Measurements from ENCODE around the gene MLC1. TPM values are rescaled to one million over a fixed set of nuclear protein-coding genes. Genes with fewer than 3 reads are reported as not detected.

MLC1 gene
- polyA plus RNA-seq, 4 donors = 0.03 to 0.32 TPM; not detected in 2

GRCh38 chr22:50070366-50070765 is 14.9 kb downstream of the MLC1 start:
- Histone ChIP-seq H3K4me3 (ENCODE audit: low read depth in 1 of 3, low read length in 3 of 3) (no peak overlapping the region), H3K4me1 (ENCODE audit: control insufficient read depth in 3 of 3, insufficient read depth in 2 of 3, low read depth in 1 of 3, low read length in 2 of 3) (no peaks in the 10 kb centered on the region), H3K27ac (ENCODE audit: low read depth in 1 of 3, low read length in 2 of 3) (no peak overlapping the region), H3K9me3 (ENCODE audit: control insufficient read depth in 2 of 2, insufficient read depth in 1 of 2, low read depth in 1 of 2, low read length in 1 of 2) (no peaks in the 10 kb centered on the region), H3K27me3 (ENCODE audit: control insufficient read depth in 3 of 3, insufficient read depth in 3 of 3, low read length in 3 of 3) (no peaks in the 10 kb centered on the region), H3K36me3 (ENCODE audit: control insufficient read depth in 3 of 3, insufficient read depth in 2 of 3, low read depth in 1 of 3, low read length in 3 of 3) (no peaks in the 10 kb centered on the region)
- FAIRE-seq (no peak), DNase-seq (no peak)
- 78 to 82% (median 81%) methylated on average over 8 of the region's 8 CpGs for WGBS, 3 donors

DNA sequence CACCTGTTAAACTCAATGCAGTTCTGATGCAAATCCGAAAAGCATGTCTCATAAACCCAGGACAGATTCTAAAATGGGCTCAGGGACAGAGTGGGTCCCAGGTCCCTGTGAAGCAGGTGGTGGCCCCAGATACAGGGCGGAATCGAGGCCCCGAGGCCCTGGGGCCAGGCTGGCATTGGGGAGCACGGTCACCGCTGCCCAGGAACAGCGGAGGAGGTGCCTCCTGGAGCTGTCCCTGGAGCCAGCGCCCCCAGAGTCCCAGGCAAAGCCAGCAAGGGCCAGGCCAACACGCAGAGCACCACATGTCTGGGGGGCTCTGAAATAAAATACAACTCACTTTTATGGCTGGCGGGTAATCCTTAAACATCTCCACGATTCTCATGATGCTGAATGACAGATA is 17.1 kb downstream of the MLC1 start:
- no peaks in the 10 kb centered on the region for H3K9me3 ChIP-seq (ENCODE audit: control insufficient read depth in 2 of 2, insufficient read depth in 1 of 2, low read depth in 1 of 2, low read length in 1 of 2)
- no peaks in the 10 kb centered on the region for H3K27me3 ChIP-seq (ENCODE audit: control insufficient read depth in 3 of 3, insufficient read depth in 3 of 3, low read length in 3 of 3)
- no peaks in the 10 kb centered on the region for H3K4me1 ChIP-seq (ENCODE audit: control insufficient read depth in 3 of 3, insufficient read depth in 2 of 3, low read depth in 1 of 3, low read length in 2 of 3)
- no peak overlapping the region for H3K4me3 ChIP-seq (ENCODE audit: low read depth in 1 of 3, low read length in 3 of 3)
- H3K27ac ChIP-seq (ENCODE audit: low read depth in 1 of 3, low read length in 2 of 3) = no peak overlapping the region
- FAIRE-seq = no peak
- H3K36me3 ChIP-seq (ENCODE audit: control insufficient read depth in 3 of 3, insufficient read depth in 2 of 3, low read depth in 1 of 3, low read length in 3 of 3) = no peaks in the 10 kb centered on the region
- WGBS, 3 donors = 80 to 89% (median 86%) methylated on average over 11 of the region's 11 CpGs
- DNase-seq = no peak

DNA sequence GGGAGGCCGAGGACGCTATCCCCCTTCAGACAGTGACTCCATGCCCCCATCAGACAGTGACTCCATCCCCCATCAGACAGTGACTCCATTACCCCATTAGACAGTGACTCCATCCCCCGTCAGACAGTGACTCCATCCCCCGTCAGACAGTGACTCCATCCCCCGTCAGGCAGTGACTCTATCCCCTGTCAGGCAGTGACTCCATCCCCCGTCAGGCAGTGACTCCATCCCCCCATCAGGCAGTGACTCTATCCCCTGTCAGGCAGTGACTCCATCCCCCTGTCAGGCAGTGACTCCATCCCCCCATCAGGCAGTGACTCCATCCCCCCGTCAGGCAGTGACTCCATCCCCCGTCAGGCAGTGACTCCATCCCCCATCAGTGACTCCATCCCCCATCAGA is 18.0 kb downstream of the MLC1 start:
- no peaks in the 10 kb centered on the region for H3K4me1 ChIP-seq (ENCODE audit: control insufficient read depth in 3 of 3, insufficient read depth in 2 of 3, low read depth in 1 of 3, low read length in 2 of 3)
- no peak overlapping the region for H3K4me3 ChIP-seq (ENCODE audit: low read depth in 1 of 3, low read length in 3 of 3)
- 72 to 80% (median 73%) methylated on average over 8 of the region's 8 CpGs for WGBS, 3 donors
- FAIRE-seq (no peak), DNase-seq (no peak)
- no peaks in the 10 kb centered on the region for H3K36me3 ChIP-seq (ENCODE audit: control insufficient read depth in 3 of 3, insufficient read depth in 2 of 3, low read depth in 1 of 3, low read length in 3 of 3)
- H3K9me3 ChIP-seq (ENCODE audit: control insufficient read depth in 2 of 2, insufficient read depth in 1 of 2, low read depth in 1 of 2, low read length in 1 of 2) = no peaks in the 10 kb centered on the region
- no peaks in the 10 kb centered on the region for H3K27me3 ChIP-seq (ENCODE audit: control insufficient read depth in 3 of 3, insufficient read depth in 3 of 3, low read length in 3 of 3)
- H3K27ac ChIP-seq (ENCODE audit: low read depth in 1 of 3, low read length in 2 of 3) = no peak overlapping the region

DNA sequence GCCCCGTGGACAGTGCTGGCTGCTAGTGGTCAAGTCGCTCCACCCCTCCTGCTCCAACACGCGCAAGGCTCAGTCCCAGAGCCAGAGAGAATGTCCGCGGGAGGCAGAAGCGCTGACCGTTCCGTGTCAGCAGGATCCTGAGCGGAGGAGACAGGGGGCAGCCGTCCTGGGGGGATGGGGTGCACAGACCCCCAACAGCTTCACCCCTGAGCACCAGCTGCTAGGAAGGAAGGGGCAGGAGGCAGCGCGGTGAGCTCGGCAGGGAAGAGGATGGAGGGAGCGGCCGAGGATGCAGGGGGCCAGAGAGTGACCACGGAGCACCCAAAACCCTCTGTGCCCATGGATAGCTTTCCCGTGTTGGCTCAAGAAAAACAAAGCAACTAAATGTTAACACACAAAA is 20.8 kb downstream of the MLC1 start:
- WGBS, 3 donors = 69 to 82% (median 78%) methylated on average over 18 of the region's 18 CpGs
- no peaks in the 10 kb centered on the region for H3K36me3 ChIP-seq (ENCODE audit: control insufficient read depth in 3 of 3, insufficient read depth in 2 of 3, low read depth in 1 of 3, low read length in 3 of 3)
- H3K4me1 ChIP-seq (ENCODE audit: control insufficient read depth in 3 of 3, insufficient read depth in 2 of 3, low read depth in 1 of 3, low read length in 2 of 3) = no peaks in the 10 kb centered on the region
- peaks cover 0 to 17% (median 8%) of the 10 kb centered on the region in 3 donors for H3K27me3 ChIP-seq (ENCODE audit: control insufficient read depth in 3 of 3, insufficient read depth in 3 of 3, low read length in 3 of 3)
- H3K27ac ChIP-seq (ENCODE audit: low read depth in 1 of 3, low read length in 2 of 3) = no peak overlapping the region
- H3K4me3 ChIP-seq (ENCODE audit: low read depth in 1 of 3, low read length in 3 of 3) = no peak overlapping the region
- no peaks in the 10 kb centered on the region for H3K9me3 ChIP-seq (ENCODE audit: control insufficient read depth in 2 of 2, insufficient read depth in 1 of 2, low read depth in 1 of 2, low read length in 1 of 2)
- FAIRE-seq (no peak), DNase-seq (no peak)

DNA sequence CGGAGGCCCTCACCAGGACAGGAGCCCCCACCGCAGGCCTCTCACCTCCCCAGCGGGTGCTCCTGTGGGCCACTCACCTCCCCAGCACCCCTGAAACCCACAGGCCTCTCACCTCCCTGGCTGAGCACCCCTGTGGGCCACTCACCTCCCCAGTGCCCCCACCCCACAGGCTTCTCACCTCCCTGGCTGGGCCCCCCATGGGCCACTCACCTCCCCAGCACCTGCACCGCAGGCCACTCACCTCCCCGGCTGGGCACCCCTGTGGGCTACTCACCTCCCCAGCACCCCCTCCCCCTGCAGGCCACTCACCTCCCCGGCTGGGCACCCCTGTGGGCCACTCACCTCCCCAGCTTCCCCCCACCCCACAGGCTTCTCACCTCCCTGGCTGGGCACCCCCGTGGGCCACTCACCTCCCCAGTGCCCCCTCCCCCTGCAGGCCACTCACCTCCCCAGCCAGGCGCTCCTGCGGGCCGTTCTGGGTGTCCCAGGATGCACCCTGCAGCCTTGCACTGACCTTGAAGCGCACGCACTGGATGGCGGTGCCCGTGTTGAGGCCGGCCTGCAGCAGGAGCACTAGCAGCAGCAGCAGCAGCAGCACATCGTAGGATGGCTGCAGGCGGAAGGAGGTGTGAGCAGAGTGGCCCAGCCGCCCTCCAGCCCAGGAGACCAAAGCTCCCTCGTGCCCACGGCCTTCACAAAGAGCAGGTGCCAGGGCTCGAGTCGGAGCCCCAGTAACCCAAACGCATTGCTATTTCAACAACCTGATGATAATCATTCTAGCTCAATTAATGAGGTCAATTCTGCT is 21.4 kb downstream of the MLC1 start:
- DNase-seq (no peak), FAIRE-seq (no peak)
- Histone ChIP-seq H3K36me3 (ENCODE audit: control insufficient read depth in 3 of 3, insufficient read depth in 2 of 3, low read depth in 1 of 3, low read length in 3 of 3) (no peaks in the 10 kb centered on the region), H3K9me3 (ENCODE audit: control insufficient read depth in 2 of 2, insufficient read depth in 1 of 2, low read depth in 1 of 2, low read length in 1 of 2) (no peaks in the 10 kb centered on the region), H3K27ac (ENCODE audit: low read depth in 1 of 3, low read length in 2 of 3) (no peak overlapping the region), H3K27me3 (ENCODE audit: control insufficient read depth in 3 of 3, insufficient read depth in 3 of 3, low read length in 3 of 3) (peaks cover 0 to 24% (median 9%) of the 10 kb centered on the region in 3 donors), H3K4me1 (ENCODE audit: control insufficient read depth in 3 of 3, insufficient read depth in 2 of 3, low read depth in 1 of 3, low read length in 2 of 3) (no peaks in the 10 kb centered on the region), H3K4me3 (ENCODE audit: low read depth in 1 of 3, low read length in 3 of 3) (no peak overlapping the region)
- 74 to 80% (median 75%) methylated on average over 21 to 23 of the region's 23 CpGs for WGBS, 3 donors

GRCh38 chr22:50062509-50063135 is 22.6 kb downstream of the MLC1 start:
- no peaks in the 10 kb centered on the region for H3K9me3 ChIP-seq (ENCODE audit: control insufficient read depth in 2 of 2, insufficient read depth in 1 of 2, low read depth in 1 of 2, low read length in 1 of 2)
- no peaks in the 10 kb centered on the region for H3K36me3 ChIP-seq (ENCODE audit: control insufficient read depth in 3 of 3, insufficient read depth in 2 of 3, low read depth in 1 of 3, low read length in 3 of 3)
- 88 to 91% (median 90%) methylated on average over 19 of the region's 19 CpGs for WGBS, 3 donors
- FAIRE-seq (no peak), DNase-seq (no peak)
- peaks cover 0 to 29% (median 12%) of the 10 kb centered on the region in 3 donors for H3K27me3 ChIP-seq (ENCODE audit: control insufficient read depth in 3 of 3, insufficient read depth in 3 of 3, low read length in 3 of 3)
- H3K27ac ChIP-seq (ENCODE audit: low read depth in 1 of 3, low read length in 2 of 3) = no peak overlapping the region
- H3K4me1 ChIP-seq (ENCODE audit: control insufficient read depth in 3 of 3, insufficient read depth in 2 of 3, low read depth in 1 of 3, low read length in 2 of 3) = no peaks in the 10 kb centered on the region
- no peak overlapping the region for H3K4me3 ChIP-seq (ENCODE audit: low read depth in 1 of 3, low read length in 3 of 3)

DNA sequence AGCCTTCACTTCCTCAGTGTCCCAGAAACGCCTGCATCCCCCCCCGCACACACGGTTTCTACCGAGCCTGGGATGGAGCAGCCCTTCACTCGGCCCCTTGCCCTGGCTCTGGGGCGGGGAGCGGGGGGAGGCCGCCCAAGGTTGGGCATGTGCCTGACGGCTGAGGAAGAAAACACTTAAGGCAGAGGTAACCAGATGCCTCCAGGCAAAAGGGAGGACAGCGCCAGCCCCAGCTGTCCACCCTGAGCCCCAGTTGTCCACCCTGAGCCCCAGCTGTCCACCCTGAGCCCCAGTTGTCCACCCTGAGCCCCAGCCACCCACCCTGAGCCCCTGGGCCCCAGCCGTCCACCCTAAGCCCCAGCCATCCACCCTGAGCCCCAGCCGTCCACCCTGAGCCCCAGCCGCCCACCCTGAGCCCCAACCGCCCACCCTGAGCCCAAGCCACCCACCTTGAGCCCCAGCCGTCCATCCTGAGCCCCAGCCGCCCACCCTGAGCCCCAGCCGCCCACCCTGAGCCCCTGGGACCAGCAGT is 23.3 kb downstream of the MLC1 start:
- H3K36me3 ChIP-seq (ENCODE audit: control insufficient read depth in 3 of 3, insufficient read depth in 2 of 3, low read depth in 1 of 3, low read length in 3 of 3) = no peaks in the 10 kb centered on the region
- no peak overlapping the region for H3K27ac ChIP-seq (ENCODE audit: low read depth in 1 of 3, low read length in 2 of 3)
- no peak for DNase-seq
- FAIRE-seq = no peak
- 72 to 77% (median 73%) methylated on average over 17 of the region's 17 CpGs for WGBS, 3 donors
- no peak overlapping the region for H3K4me3 ChIP-seq (ENCODE audit: low read depth in 1 of 3, low read length in 3 of 3)
- no peaks in the 10 kb centered on the region for H3K9me3 ChIP-seq (ENCODE audit: control insufficient read depth in 2 of 2, insufficient read depth in 1 of 2, low read depth in 1 of 2, low read length in 1 of 2)
- H3K4me1 ChIP-seq (ENCODE audit: control insufficient read depth in 3 of 3, insufficient read depth in 2 of 3, low read depth in 1 of 3, low read length in 2 of 3) = no peaks in the 10 kb centered on the region
- H3K27me3 ChIP-seq (ENCODE audit: control insufficient read depth in 3 of 3, insufficient read depth in 3 of 3, low read length in 3 of 3) = peaks cover 0 to 32% (median 14%) of the 10 kb centered on the region in 3 donors

GRCh38 chr22:50061141-50061823 is 23.9 kb downstream of the MLC1 start:
- no peaks in the 10 kb centered on the region for H3K36me3 ChIP-seq (ENCODE audit: control insufficient read depth in 3 of 3, insufficient read depth in 2 of 3, low read depth in 1 of 3, low read length in 3 of 3)
- WGBS, 3 donors = 63 to 78% (median 74%) methylated on average over 26 to 27 of the region's 27 CpGs
- H3K27me3 ChIP-seq (ENCODE audit: control insufficient read depth in 3 of 3, insufficient read depth in 3 of 3, low read length in 3 of 3) = peaks cover 0 to 36% (median 18%) of the 10 kb centered on the region in 3 donors
- no peak for FAIRE-seq
- no peak overlapping the region for H3K4me3 ChIP-seq (ENCODE audit: low read depth in 1 of 3, low read length in 3 of 3)
- H3K9me3 ChIP-seq (ENCODE audit: control insufficient read depth in 2 of 2, insufficient read depth in 1 of 2, low read depth in 1 of 2, low read length in 1 of 2) = no peaks in the 10 kb centered on the region
- no peak overlapping the region for H3K27ac ChIP-seq (ENCODE audit: low read depth in 1 of 3, low read length in 2 of 3)
- H3K4me1 ChIP-seq (ENCODE audit: control insufficient read depth in 3 of 3, insufficient read depth in 2 of 3, low read depth in 1 of 3, low read length in 2 of 3) = no peaks in the 10 kb centered on the region
- no peak for DNase-seq
